ENCODE measurements around the gene MICALL2. TPM values are rescaled to one million over a fixed set of nuclear protein-coding genes. Genes with fewer than 3 reads are reported as not detected.
"Not testable (repeated sequence)": the region's sequence is repeated elsewhere in the genome, so short reads cannot be mapped to it uniquely, and the experiment has no call there.

MICALL2 gene
- total and polyA plus RNA-seq, 4 donors, result 19.0 to 70.6 (median 41.0) TPM

DNA sequence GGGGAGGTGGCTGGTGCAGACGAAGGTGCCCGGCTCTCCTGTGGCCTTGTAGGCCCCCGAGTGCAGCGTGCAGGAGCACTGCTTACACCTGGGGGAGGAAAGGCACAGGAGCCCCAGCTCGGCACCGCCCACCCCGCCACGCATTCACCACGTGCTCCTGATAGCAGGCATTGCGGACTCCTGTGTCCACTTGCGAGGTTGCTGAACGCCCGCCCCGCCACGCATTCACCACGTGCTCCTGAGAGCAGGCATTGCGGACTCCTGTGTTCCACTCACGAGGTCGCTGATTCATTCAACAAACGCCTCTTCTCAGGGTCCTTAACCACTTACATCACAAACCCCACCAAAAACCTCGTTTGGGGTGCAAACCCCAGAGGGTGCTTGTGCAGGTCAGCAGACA is 13.9 kb downstream of the MICALL2 start:
- TF ChIP-seq, protein P1, sequence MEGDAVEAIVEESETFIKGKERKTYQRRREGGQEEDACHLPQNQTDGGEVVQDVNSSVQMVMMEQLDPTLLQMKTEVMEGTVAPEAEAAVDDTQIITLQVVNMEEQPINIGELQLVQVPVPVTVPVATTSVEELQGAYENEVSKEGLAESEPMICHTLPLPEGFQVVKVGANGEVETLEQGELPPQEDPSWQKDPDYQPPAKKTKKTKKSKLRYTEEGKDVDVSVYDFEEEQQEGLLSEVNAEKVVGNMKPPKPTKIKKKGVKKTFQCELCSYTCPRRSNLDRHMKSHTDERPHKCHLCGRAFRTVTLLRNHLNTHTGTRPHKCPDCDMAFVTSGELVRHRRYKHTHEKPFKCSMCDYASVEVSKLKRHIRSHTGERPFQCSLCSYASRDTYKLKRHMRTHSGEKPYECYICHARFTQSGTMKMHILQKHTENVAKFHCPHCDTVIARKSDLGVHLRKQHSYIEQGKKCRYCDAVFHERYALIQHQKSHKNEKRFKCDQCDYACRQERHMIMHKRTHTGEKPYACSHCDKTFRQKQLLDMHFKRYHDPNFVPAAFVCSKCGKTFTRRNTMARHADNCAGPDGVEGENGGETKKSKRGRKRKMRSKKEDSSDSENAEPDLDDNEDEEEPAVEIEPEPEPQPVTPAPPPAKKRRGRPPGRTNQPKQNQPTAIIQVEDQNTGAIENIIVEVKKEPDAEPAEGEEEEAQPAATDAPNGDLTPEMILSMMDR (IDR thresholded peaks at IDR 0.05; ENCODE audit: control extremely low read depth, extremely low read depth), result no peak
- Histone ChIP-seq H3K27me3 (ENCODE audit: control insufficient read depth in 3 of 3, insufficient read depth in 3 of 3, low read length in 2 of 3) (no peaks in the 10 kb centered on the region), H3K36me3 (ENCODE audit: control insufficient read depth in 4 of 4, insufficient read depth in 4 of 4, low read length in 4 of 4) (peaks cover 0 to 36% (median 0%) of the 10 kb centered on the region in 4 donors), H3K27ac (ENCODE audit: low read depth in 1 of 2, low read length in 1 of 2) (no peak overlapping the region), H3K4me1 (ENCODE audit: control insufficient read depth in 5 of 5, insufficient read depth in 5 of 5, low read length in 5 of 5) (peaks cover 0 to 1% (median 0%) of the 10 kb centered on the region in 5 donors), H3K4me3 (no peak overlapping the region), H3K9me3 (ENCODE audit: control insufficient read depth in 4 of 4, insufficient read depth in 3 of 4, low read length in 3 of 4) (no peaks in the 10 kb centered on the region), H3K9ac (ENCODE audit: insufficient read depth in 1 of 2, low read length in 2 of 2) (no peak overlapping the region)
- DNase-seq, result no peak
- WGBS, 2 donors, result 92 to 93% methylated on average over 21 of the region's 21 CpGs
- no peak for ATAC-seq (ENCODE audit: insufficient read depth, low FRiP score)

GRCh38 chr7:1444925-1445322 is 14.3 kb downstream of the MICALL2 start:
- Histone ChIP-seq H3K9me3 (ENCODE audit: control insufficient read depth in 4 of 4, insufficient read depth in 3 of 4, low read length in 3 of 4) (no peaks in the 10 kb centered on the region), H3K9ac (ENCODE audit: insufficient read depth in 1 of 2, low read length in 2 of 2) (no peak overlapping the region), H3K4me1 (ENCODE audit: control insufficient read depth in 5 of 5, insufficient read depth in 5 of 5, low read length in 5 of 5) (peaks cover 0 to 1% (median 0%) of the 10 kb centered on the region in 5 donors), H3K27ac (ENCODE audit: low read depth in 1 of 2, low read length in 1 of 2) (no peak overlapping the region), H3K27me3 (ENCODE audit: control insufficient read depth in 3 of 3, insufficient read depth in 3 of 3, low read length in 2 of 3) (no peaks in the 10 kb centered on the region), H3K36me3 (ENCODE audit: control insufficient read depth in 4 of 4, insufficient read depth in 4 of 4, low read length in 4 of 4) (peaks cover 0 to 40% (median 0%) of the 10 kb centered on the region in 4 donors), H3K4me3 (no peak overlapping the region)
- ATAC-seq (ENCODE audit: insufficient read depth, low FRiP score) (no peak), DNase-seq (no peak)
- TF ChIP-seq, protein P1 (IDR thresholded peaks at IDR 0.05; ENCODE audit: control extremely low read depth, extremely low read depth), result no peak
- WGBS, 2 donors, result 91 to 92% methylated on average over 23 to 24 of the region's 24 CpGs

- no peak for DNase-seq
Observed at GRCh38 chr7:1444214-1444924, 14.9 kb downstream of the MICALL2 start.

GRCh38 chr7:1443587-1444200 is 15.6 kb downstream of the MICALL2 start:
- H3K36me3 ChIP-seq (ENCODE audit: control insufficient read depth in 4 of 4, insufficient read depth in 4 of 4, low read length in 4 of 4), result peaks cover 0 to 42% (median 0%) of the 10 kb centered on the region in 4 donors
- not testable (repeated sequence) for H3K27me3 ChIP-seq (ENCODE audit: control insufficient read depth in 3 of 3, insufficient read depth in 3 of 3, low read length in 2 of 3); H3K4me3 ChIP-seq; H3K4me1 ChIP-seq (ENCODE audit: control insufficient read depth in 5 of 5, insufficient read depth in 5 of 5, low read length in 5 of 5); H3K9ac ChIP-seq (ENCODE audit: insufficient read depth in 1 of 2, low read length in 2 of 2); ATAC-seq (ENCODE audit: insufficient read depth, low FRiP score); H3K27ac ChIP-seq (ENCODE audit: low read depth in 1 of 2, low read length in 1 of 2); DNase-seq; H3K9me3 ChIP-seq (ENCODE audit: control insufficient read depth in 4 of 4, insufficient read depth in 3 of 4, low read length in 3 of 4)
- WGBS, 2 donors, result 96 to 97% methylated on average over 19 to 27 of the region's 42 CpGs

More at GRCh38 chr7:1444214-1444924, 14.9 kb downstream of the MICALL2 start:
- TF ChIP-seq, protein P1 (IDR thresholded peaks at IDR 0.05; ENCODE audit: control extremely low read depth, extremely low read depth), result no peak
- H3K4me3 ChIP-seq, result no peak overlapping the region
- no peaks in the 10 kb centered on the region for H3K9me3 ChIP-seq (ENCODE audit: control insufficient read depth in 4 of 4, insufficient read depth in 3 of 4, low read length in 3 of 4)
- H3K27ac ChIP-seq (ENCODE audit: low read depth in 1 of 2, low read length in 1 of 2), result no peak overlapping the region
- ATAC-seq (ENCODE audit: insufficient read depth, low FRiP score), result no peak
- WGBS, 2 donors, result 94% methylated on average over 42 to 45 of the region's 45 CpGs
- H3K9ac ChIP-seq (ENCODE audit: insufficient read depth in 1 of 2, low read length in 2 of 2), result no peak overlapping the region
- peaks cover 0 to 38% (median 0%) of the 10 kb centered on the region in 4 donors for H3K36me3 ChIP-seq (ENCODE audit: control insufficient read depth in 4 of 4, insufficient read depth in 4 of 4, low read length in 4 of 4)
- no peaks in the 10 kb centered on the region for H3K27me3 ChIP-seq (ENCODE audit: control insufficient read depth in 3 of 3, insufficient read depth in 3 of 3, low read length in 2 of 3)
- H3K4me1 ChIP-seq (ENCODE audit: control insufficient read depth in 5 of 5, insufficient read depth in 5 of 5, low read length in 5 of 5), result peaks cover 0 to 1% (median 0%) of the 10 kb centered on the region in 5 donors
